Keratinocyte (primary cell): ENCODE results near the gene DDX46. TPM values are rescaled to one million over a fixed set of nuclear protein-coding genes. Genes with fewer than 3 reads are reported as not detected.

Experiments
- DNase-seq: peaks from one replicate; pipeline ENCODE4 v3.0.0-alpha.2; 2011; ENCODE audit warnings: low read depth, missing footprints, low spot score
- FAIRE-seq: peaks from 2 replicates; lab custom pipeline; 2011; peaks lifted over from hg19 to GRCh38; lab: Jason Lieb, UNC
- H2AFZ ChIP-seq: 2 replicates; pipeline ENCODE4 v1.6.0; 2012; ENCODE audit warnings: low read length, control low read depth, inconsistent platforms; ENCODE audit not compliant: control insufficient read depth
- H3K27ac ChIP-seq: 2 replicates; pipeline ENCODE4 v1.5.1; 2011; ENCODE audit warnings: low read length; ENCODE audit not compliant: control insufficient read depth, insufficient read depth
- H3K27me3 ChIP-seq: 3 replicates; pipeline ENCODE4 v1.6.0; 2011; ENCODE audit warnings: low read length; ENCODE audit not compliant: control insufficient read depth, insufficient read depth; ENCODE audit errors: extremely low read depth
- H3K36me3 ChIP-seq, 2 experiments: 2 replicates in 1 of 2; 3 replicates in 1 of 2; pipeline ENCODE4 v1.5.1; 2011; ENCODE audit warnings: low read length in 2 of 2, mild to moderate bottlenecking in 1 of 2; ENCODE audit not compliant: control insufficient read depth in 2 of 2, insufficient read depth in 2 of 2; ENCODE audit errors: extremely low read depth in 1 of 2
- H3K4me1 ChIP-seq: 3 replicates; pipeline ENCODE4 v1.5.1; 2011; ENCODE audit warnings: low read length; ENCODE audit not compliant: control insufficient read depth, insufficient read depth; ENCODE audit errors: extremely low read depth
- H3K4me2 ChIP-seq: 3 replicates; pipeline ENCODE4 v1.6.0; 2011; ENCODE audit warnings: low read depth, low read length; ENCODE audit not compliant: control insufficient read depth, insufficient read depth; ENCODE audit errors: extremely low read depth
- H3K4me3 ChIP-seq, 3 experiments: fragments of 200-600 bp in 1 of 3; sonication (generic) in 1 of 3; 2 replicates in 2 of 3; 3 replicates in 1 of 3; pipeline ENCODE4 v1.5.1; 2011 to 2016; ENCODE audit warnings: low read length in 3 of 3, mild to moderate bottlenecking in 3 of 3, control low read depth in 2 of 3, inconsistent platforms in 1 of 3, low read depth in 1 of 3, mixed read lengths in 1 of 3, mixed run types in 1 of 3, moderate library complexity in 1 of 3; ENCODE audit not compliant: control insufficient read depth in 2 of 3, insufficient read depth in 2 of 3; ENCODE audit errors: extremely low read depth in 1 of 3
- H3K79me2 ChIP-seq: 2 replicates; pipeline ENCODE4 v1.6.0; 2012; ENCODE audit warnings: low read length; ENCODE audit not compliant: control insufficient read depth, insufficient read depth
- H3K9ac ChIP-seq: 3 replicates; pipeline ENCODE4 v1.6.0; 2011; ENCODE audit warnings: low read length; ENCODE audit not compliant: control insufficient read depth, insufficient read depth; ENCODE audit errors: extremely low read depth
- H3K9me1 ChIP-seq: 3 replicates; pipeline ENCODE4 v1.6.0; 2011; ENCODE audit warnings: low read length; ENCODE audit not compliant: control insufficient read depth, insufficient read depth; ENCODE audit errors: extremely low read depth
- H3K9me3 ChIP-seq: 2 replicates; pipeline ENCODE4 v1.5.1; 2012; ENCODE audit warnings: low read depth, low read length; ENCODE audit not compliant: control insufficient read depth
- H4K20me1 ChIP-seq: 3 replicates; pipeline ENCODE4 v1.6.0; 2011; ENCODE audit warnings: low read length; ENCODE audit not compliant: control insufficient read depth, insufficient read depth; ENCODE audit errors: extremely low read depth
- CTCF ChIP-seq, 3 experiments: IDR thresholded peaks in 1 of 3; conservative IDR thresholded peaks in 1 of 3; optimal IDR thresholded peaks in 1 of 3; 2 replicates in 2 of 3; 3 replicates in 1 of 3; pipeline versions ENCODE3 to v1.5.1; 2011; ENCODE audit warnings: low read length in 3 of 3, mild to moderate bottlenecking in 3 of 3, moderate library complexity in 2 of 3, control low read depth in 1 of 3, inconsistent platforms in 1 of 3; ENCODE audit not compliant: insufficient read depth in 2 of 3; ENCODE audit errors: extremely low read depth in 1 of 3
- EZH2 ChIP-seq: IDR thresholded peaks from one replicate; pipeline ENCODE4 v1.6.1; 2012; ENCODE audit warnings: inconsistent platforms, mild to moderate bottlenecking, low read length, moderate library complexity
- dilution Hi-C: fragments of 300-500 bp; cut with MboI; formaldehyde crosslinking; loops from one replicate; pipeline ENCODE4 v1.7.0; 2020; ENCODE audit warnings: low sequenced_read_pairs; ENCODE audit not compliant: extremely low pct_ligation_motif_present
- polyA plus RNA-seq, 5 experiments: library from polyadenylated mRNA; depleted of rRNA in 3 of 5; stranded (reverse) in 3 of 5; stranded (forward) in 1 of 5; unstranded in 1 of 5; fragments of >200 nt; gene quantifications; 1 replicate in 1 of 5; 2 replicates in 3 of 5; 3 replicates in 1 of 5; pipeline versions ENCODE4 v1.2.1 to v1.2.3, GENCODE V29; 2011 to 2012; ENCODE audit warnings: missing spikeins in 2 of 5, low read depth in 1 of 5, low replicate concordance in 1 of 5

Gene DDX46
- polyA plus RNA-seq, 1 donor (not counting 4 experiments of a cell fraction or from before 2014, with no cell fraction given), result 39.0 TPM

GRCh38 chr5:134877159-134877558, 118.6 kb downstream of the DDX46 start:
- no peak overlapping the region for H2AFZ ChIP-seq
- H3K9me3 ChIP-seq, result no peaks in the 10 kb centered on the region
- H3K4me2 ChIP-seq, result no peak overlapping the region
- no peak overlapping the region for H3K4me3 ChIP-seq
- H3K79me2 ChIP-seq, result peaks cover 5% of the 10 kb centered on the region
- dilution Hi-C loops, result no loop called here
- H3K9ac ChIP-seq, result no peak overlapping the region
- H3K27ac ChIP-seq, result no peak overlapping the region
- no peak for TF ChIP-seq EZH2
- no peaks in the 10 kb centered on the region for H4K20me1 ChIP-seq
- no peak for DNase-seq
- H3K9me1 ChIP-seq, result no peaks in the 10 kb centered on the region
- peaks cover 13% of the 10 kb centered on the region for H3K4me1 ChIP-seq
- H3K36me3 ChIP-seq, result peaks cover 0 to 1% of the 10 kb centered on the region in 2 experiments
- no peak for FAIRE-seq
- no peaks in the 10 kb centered on the region for H3K27me3 ChIP-seq

- Histone ChIP-seq H3K9me1 (no peaks in the 10 kb centered on the region), H4K20me1 (no peaks in the 10 kb centered on the region), H3K4me2 (no peak overlapping the region), H3K27me3 (no peaks in the 10 kb centered on the region), H3K36me3 (peaks cover 0 to 1% of the 10 kb centered on the region in 2 experiments), H3K79me2 (peaks cover 5% of the 10 kb centered on the region), H3K9ac (no peak overlapping the region), H3K4me1 (peaks cover 13% of the 10 kb centered on the region), H2AFZ (no peak overlapping the region), H3K4me3 (no peak overlapping the region), H3K27ac (no peak overlapping the region), H3K9me3 (no peaks in the 10 kb centered on the region)
- TF ChIP-seq CTCF (optimal IDR thresholded peaks at IDR 0.05 in 1 of 3, IDR thresholded peaks at IDR 0.05 in 1 of 3, conservative IDR thresholded peaks at IDR 0.05 in 1 of 3; ENCODE audit: extremely low read depth in 1 of 3, insufficient read depth in 2 of 3, low read length in 3 of 3) (no peak), EZH2 (no peak)
- dilution Hi-C loops, result no loop called here
- FAIRE-seq (no peak), DNase-seq (no peak)
Observed at GRCh38 chr5:134878403-134878802, 119.8 kb downstream of the DDX46 start.

GRCh38 chr5:134879456-134879855, 120.9 kb downstream of the DDX46 start:
- Histone ChIP-seq H3K4me2 (no peak overlapping the region), H3K9me3 (no peaks in the 10 kb centered on the region), H3K9ac (no peak overlapping the region), H3K4me3 (no peak overlapping the region), H3K27ac (no peak overlapping the region), H3K27me3 (no peaks in the 10 kb centered on the region), H2AFZ (no peak overlapping the region), H3K79me2 (peaks cover 5% of the 10 kb centered on the region), H4K20me1 (no peaks in the 10 kb centered on the region), H3K36me3 (peaks cover 0 to 1% of the 10 kb centered on the region in 2 experiments), H3K4me1 (peaks cover 7% of the 10 kb centered on the region), H3K9me1 (no peaks in the 10 kb centered on the region)
- TF ChIP-seq CTCF (optimal IDR thresholded peaks at IDR 0.05 in 1 of 3, IDR thresholded peaks at IDR 0.05 in 1 of 3, conservative IDR thresholded peaks at IDR 0.05 in 1 of 3; ENCODE audit: extremely low read depth in 1 of 3, insufficient read depth in 2 of 3, low read length in 3 of 3) (no peak), EZH2 (no peak)
- DNase-seq (no peak), FAIRE-seq (no peak)
- dilution Hi-C loops, result no loop called here
